OCI-LY1 (cell line): ENCODE results near the gene LSM2.
"Not testable (repeated sequence)": the region's sequence is repeated elsewhere in the genome, so short reads cannot be mapped to it uniquely, and the experiment has no call there.

Experiments used
- H2AFZ ChIP-seq: fragments of 200-600 bp; sonication (generic), shearing (Covaris generic); 2 replicates; pipeline ENCODE4 v1.6.0; 2014; ENCODE audit warnings: antibody characterized with exemption, mild to moderate bottlenecking, low read length
- H3F3A ChIP-seq: fragments of 200-600 bp; sonication (generic), shearing (Covaris generic); 2 replicates; pipeline ENCODE4 v1.6.0; 2014; ENCODE audit warnings: mild to moderate bottlenecking, antibody characterized with exemption, low read length, moderate library complexity; ENCODE audit not compliant: insufficient read depth
- H3K27ac ChIP-seq: fragments of 200-600 bp; sonication (generic); 2 replicates; pipeline ENCODE4 v1.5.1; 2014; ENCODE audit warnings: low read length, mixed run types, mild to moderate bottlenecking, low read depth; ENCODE audit not compliant: poor library complexity, severe bottlenecking
- H3K27me3 ChIP-seq: fragments of 200-600 bp; sonication (generic); 2 replicates; pipeline ENCODE4 v1.6.0; 2014; ENCODE audit warnings: antibody characterized with exemption, mild to moderate bottlenecking, low read length, moderate library complexity; ENCODE audit not compliant: insufficient read depth
- H3K36me3 ChIP-seq: fragments of 200-600 bp; sonication (generic); 2 replicates; pipeline ENCODE4 v1.6.1; 2014; ENCODE audit warnings: mild to moderate bottlenecking, antibody characterized with exemption, low read length, moderate library complexity, mixed read lengths; ENCODE audit not compliant: insufficient read depth
- H3K4me1 ChIP-seq: fragments of 200-600 bp; sonication (generic); 2 replicates; pipeline ENCODE4 v1.5.1; 2014; ENCODE audit warnings: mild to moderate bottlenecking, low read length, moderate library complexity; ENCODE audit not compliant: insufficient read depth, severe bottlenecking
- H3K4me2 ChIP-seq: fragments of 200-600 bp; sonication (generic), shearing (Covaris generic); 2 replicates; pipeline ENCODE4 v1.6.1; 2014; ENCODE audit warnings: low read length
- H3K4me3 ChIP-seq: fragments of 200-600 bp; sonication (generic); 2 replicates; pipeline ENCODE4 v1.5.1; 2014; ENCODE audit warnings: low read length, low read depth, mild to moderate bottlenecking, mixed read lengths; ENCODE audit not compliant: poor library complexity, severe bottlenecking
- H3K79me2 ChIP-seq: fragments of 200-600 bp; shearing (Covaris generic); 2 replicates; pipeline ENCODE4 v1.6.1; 2016; ENCODE audit warnings: mixed run types, low read length, mixed read lengths; ENCODE audit not compliant: insufficient read depth
- H3K9ac ChIP-seq: fragments of 200-600 bp; sonication (generic), shearing (Covaris generic); 2 replicates; pipeline ENCODE4 v1.6.1; 2014; ENCODE audit warnings: mild to moderate bottlenecking, low read length, mixed read lengths
- H3K9me2 ChIP-seq: fragments of 200-600 bp; sonication (generic), shearing (Covaris generic); 2 replicates; pipeline ENCODE4 v1.6.1; 2014; ENCODE audit warnings: low read depth, mild to moderate bottlenecking, low read length, mixed read lengths
- H3K9me3 ChIP-seq: fragments of 200-600 bp; shearing (Covaris generic); 2 replicates; pipeline ENCODE4 v1.6.1; 2014; ENCODE audit warnings: low read length, mixed read lengths
- H4K20me1 ChIP-seq: fragments of 200-600 bp; sonication (generic), shearing (Covaris generic); 2 replicates; pipeline ENCODE4 v1.6.0; 2016; ENCODE audit warnings: mild to moderate bottlenecking, low read length; ENCODE audit not compliant: insufficient read depth
- CTCF ChIP-seq: fragments of 200-600 bp; sonication (generic), shearing (Covaris generic); IDR thresholded peaks from 2 replicates; pipeline ENCODE4 v1.5.1; 2017; ENCODE audit warnings: mild to moderate bottlenecking, antibody characterized with exemption, low read length, moderate library complexity, mixed read lengths
- EZH2 ChIP-seq: fragments of 200-600 bp; sonication (generic), shearing (Covaris generic); IDR thresholded peaks from 2 replicates; pipeline ENCODE4 v1.8.0; 2017; ENCODE audit warnings: borderline replicate concordance, mixed run types, mild to moderate bottlenecking, antibody characterized with exemption, low read length, moderate library complexity, mixed read lengths

LSM2 gene

GRCh38 chr6:31821301-31822035 lies 14.7 kb upstream of the LSM2 start:
- no peaks in the 10 kb centered on the region for H3K36me3 ChIP-seq
- peak overlapping the region; percentile 96 for H3K9ac ChIP-seq
- no peaks in the 10 kb centered on the region for H3K9me2 ChIP-seq
- H3K4me3 ChIP-seq: peak overlapping the region; percentile 85
- peaks cover 34% of the 10 kb centered on the region for H3K4me1 ChIP-seq
- TF ChIP-seq CTCF: no peak
- TF ChIP-seq EZH2: no peak
- H3F3A ChIP-seq: no peaks in the 10 kb centered on the region
- peak overlapping the region; percentile 35 for H2AFZ ChIP-seq
- H3K9me3 ChIP-seq: no peaks in the 10 kb centered on the region
- H3K4me2 ChIP-seq: peak overlapping the region; percentile 93
- H3K27me3 ChIP-seq: no peaks in the 10 kb centered on the region
- no peaks in the 10 kb centered on the region for H3K79me2 ChIP-seq
- peak overlapping the region; percentile 93 for H3K27ac ChIP-seq
- H4K20me1 ChIP-seq: no peaks in the 10 kb centered on the region

- not testable (repeated sequence) for H3K4me3 ChIP-seq, H3F3A ChIP-seq, H3K79me2 ChIP-seq
Observed at GRCh38 chr6:31820399-31820798, 13.6 kb upstream of the LSM2 start.

GRCh38 chr6:31819871-31820299 lies 13.1 kb upstream of the LSM2 start:
- Histone ChIP-seq H3K79me2 (no peaks in the 10 kb centered on the region), H3K27ac (no peak overlapping the region), H3K4me3 (no peak overlapping the region)

More at GRCh38 chr6:31820399-31820798, 13.6 kb upstream of the LSM2 start:
- H3K36me3 ChIP-seq, H2AFZ ChIP-seq, H3K27me3 ChIP-seq, H3K27ac ChIP-seq, H3K9me2 ChIP-seq, H4K20me1 ChIP-seq, H3K9ac ChIP-seq, H3K4me2 ChIP-seq, H3K9me3 ChIP-seq: not testable (repeated sequence)
- H3K4me1 ChIP-seq: peaks cover 23% of the 10 kb centered on the region

GRCh38 chr6:31817929-31818511 lies 11.3 kb upstream of the LSM2 start:
- H3K79me2 ChIP-seq, H3K4me2 ChIP-seq, H3F3A ChIP-seq, H3K4me3 ChIP-seq, H4K20me1 ChIP-seq, H3K9me2 ChIP-seq, H3K9me3 ChIP-seq, H3K27ac ChIP-seq, H3K27me3 ChIP-seq, H3K36me3 ChIP-seq, H3K9ac ChIP-seq: not testable (repeated sequence)
- H3K4me1 ChIP-seq: peaks cover 22% of the 10 kb centered on the region
- peak overlapping the region; percentile 39; the same call in 1 of the 2 replicates for H2AFZ ChIP-seq

More at GRCh38 chr6:31819871-31820299, 13.1 kb upstream of the LSM2 start:
- H3K4me2 ChIP-seq: no peak overlapping the region
- H3K27me3 ChIP-seq: no peaks in the 10 kb centered on the region; the same call in 1 of the 2 replicates
- no peaks in the 10 kb centered on the region for H3K9me3 ChIP-seq
- H2AFZ ChIP-seq: no peak overlapping the region
- H3K9me2 ChIP-seq: no peaks in the 10 kb centered on the region
- no peaks in the 10 kb centered on the region for H3K36me3 ChIP-seq
- no peak for TF ChIP-seq EZH2
- TF ChIP-seq CTCF: no peak
- H3F3A ChIP-seq: no peaks in the 10 kb centered on the region
- H3K9ac ChIP-seq: no peak overlapping the region
- H4K20me1 ChIP-seq: no peaks in the 10 kb centered on the region
- H3K4me1 ChIP-seq: peaks cover 20% of the 10 kb centered on the region
